H9 (cell line): ENCODE measurements around the gene IL31RA. TPM values are rescaled to one million over a fixed set of nuclear protein-coding genes. Genes with fewer than 3 reads are reported as not detected.

Experiments
- DNase-seq: peaks from one replicate; pipeline ENCODE4 v3.0.0-alpha.2; 2017
- H2AFZ ChIP-seq: one replicate; pipeline ENCODE4 v1.6.1; 2013; ENCODE audit warnings: mild to moderate bottlenecking, low read length, control low read depth, moderate library complexity
- H2AK5ac ChIP-seq: 2 replicates; pipeline ENCODE4 v1.6.1; 2013; ENCODE audit warnings: low read length, control low read depth, mixed read lengths; ENCODE audit not compliant: insufficient read length
- H2BK120ac ChIP-seq: one replicate; pipeline ENCODE4 v1.6.1; 2013; ENCODE audit warnings: low read depth, mild to moderate bottlenecking, low read length, control low read depth, inconsistent platforms; ENCODE audit not compliant: poor library complexity, severe bottlenecking
- H2BK12ac ChIP-seq: 2 replicates; pipeline ENCODE4 v1.6.1; 2013; ENCODE audit warnings: low read length, control low read depth, mixed read lengths, low read depth; ENCODE audit not compliant: insufficient read length
- H2BK15ac ChIP-seq: 2 replicates; pipeline ENCODE4 v1.6.1; 2013; ENCODE audit warnings: low read depth, low read length, control low read depth
- H2BK20ac ChIP-seq: one replicate; pipeline ENCODE4 v1.6.1; 2013; ENCODE audit warnings: low read depth, mild to moderate bottlenecking, low read length, control low read depth, inconsistent platforms; ENCODE audit not compliant: poor library complexity, severe bottlenecking
- H2BK5ac ChIP-seq: 2 replicates; pipeline ENCODE4 v1.6.1; 2013; ENCODE audit warnings: low read length, control low read depth, mixed read lengths; ENCODE audit not compliant: insufficient read length
- H3K14ac ChIP-seq: 2 replicates; pipeline ENCODE4 v1.6.1; 2013; ENCODE audit warnings: low read length, control low read depth; ENCODE audit not compliant: insufficient read depth
- H3K18ac ChIP-seq: 2 replicates; pipeline ENCODE4 v1.6.1; 2013; ENCODE audit warnings: low read depth, mild to moderate bottlenecking, mixed read lengths, low read length, control low read depth; ENCODE audit not compliant: insufficient read length
- H3K23ac ChIP-seq: 2 replicates; pipeline ENCODE4 v1.6.1; 2013; ENCODE audit warnings: low read length, control low read depth, mixed read lengths, low read depth; ENCODE audit not compliant: insufficient read length
- H3K23me2 ChIP-seq: 2 replicates; pipeline ENCODE4 v1.6.1; 2013; ENCODE audit warnings: low read depth, mild to moderate bottlenecking, mixed read lengths, low read length, control low read depth; ENCODE audit not compliant: insufficient read length, poor library complexity, severe bottlenecking
- H3K27ac ChIP-seq: 2 replicates; pipeline ENCODE4 v1.5.1; 2013; ENCODE audit warnings: low read length, control low read depth, mixed read lengths, low read depth; ENCODE audit not compliant: insufficient read length
- H3K27me3 ChIP-seq: 2 replicates; pipeline ENCODE4 v1.6.1; 2013; ENCODE audit warnings: low read length, control low read depth, inconsistent platforms; ENCODE audit not compliant: insufficient read depth
- H3K4ac ChIP-seq: 2 replicates; pipeline ENCODE4 v1.6.1; 2013; ENCODE audit warnings: low read depth, mild to moderate bottlenecking, control low read depth, inconsistent platforms, low read length, moderate library complexity
- H3K4me1 ChIP-seq: 2 replicates; pipeline ENCODE4 v1.6.1; 2013; ENCODE audit warnings: low read length, control low read depth, inconsistent platforms; ENCODE audit not compliant: insufficient read depth
- H3K4me2 ChIP-seq: 2 replicates; pipeline ENCODE4 v1.6.1; 2013; ENCODE audit warnings: low read length, control low read depth, mixed read lengths; ENCODE audit not compliant: insufficient read length, insufficient read depth
- H3K56ac ChIP-seq: 2 replicates; pipeline ENCODE4 v1.6.1; 2013; ENCODE audit warnings: low read depth, mild to moderate bottlenecking, mixed read lengths, low read length, control low read depth; ENCODE audit not compliant: insufficient read length
- H3K79me1 ChIP-seq: 2 replicates; pipeline ENCODE4 v1.6.1; 2013; ENCODE audit warnings: low read depth, mild to moderate bottlenecking, moderate library complexity, low read length, control low read depth, inconsistent platforms; ENCODE audit not compliant: insufficient read depth, poor library complexity, severe bottlenecking
- H3K79me2 ChIP-seq: 2 replicates; pipeline ENCODE4 v1.6.1; 2013; ENCODE audit warnings: low read length, control low read depth, inconsistent platforms; ENCODE audit not compliant: insufficient read depth
- H3K9ac ChIP-seq: 2 replicates; pipeline ENCODE4 v1.6.1; 2013; ENCODE audit warnings: low read length, control low read depth, mixed read lengths; ENCODE audit not compliant: insufficient read length; ENCODE audit errors: extremely low read depth
- H3K9me3 ChIP-seq: one replicate; pipeline ENCODE4 v1.6.1; 2013; ENCODE audit warnings: low read depth, low read length, inconsistent platforms; ENCODE audit not compliant: control insufficient read depth
- H3T11ph ChIP-seq: one replicate; pipeline ENCODE4 v1.6.1; 2013; ENCODE audit warnings: mild to moderate bottlenecking, low read length, control low read depth, inconsistent platforms
- H4K20me1 ChIP-seq: one replicate; pipeline ENCODE4 v1.6.1; 2013; ENCODE audit not compliant: control insufficient read depth, insufficient read length, insufficient read depth
- H4K5ac ChIP-seq: 2 replicates; pipeline ENCODE4 v1.6.1; 2013; ENCODE audit warnings: low read depth, mild to moderate bottlenecking, mixed read lengths, low read length, control low read depth; ENCODE audit not compliant: insufficient read length
- H4K8ac ChIP-seq: replicated peaks from 2 replicates; pipeline ENCODE4 v1.6.1; 2013; ENCODE audit warnings: low read length, control low read depth, mixed read lengths, low read depth; ENCODE audit not compliant: insufficient read length
- H4K91ac ChIP-seq: 2 replicates; pipeline ENCODE4 v1.6.1; 2013; ENCODE audit warnings: low read depth, mild to moderate bottlenecking, moderate library complexity, mixed read lengths, low read length, control low read depth; ENCODE audit not compliant: insufficient read length
- H3K27ac Mint-ChIP-seq, 3 experiments: 2 replicates in 2 of 3; 3 replicates in 1 of 3; pipeline ENCODE4 v1.8.0; 2020 to 2021; ENCODE audit warnings: mixed read lengths in 3 of 3, mild to moderate bottlenecking in 1 of 3, moderate library complexity in 1 of 3
- H3K27me3 Mint-ChIP-seq: 2 replicates; pipeline ENCODE4 v1.8.0; 2021; ENCODE audit warnings: low read depth, mild to moderate bottlenecking, moderate library complexity, mixed read lengths
- H3K36me3 Mint-ChIP-seq, 3 experiments: 2 replicates in 2 of 3; 3 replicates in 1 of 3; pipeline ENCODE4 v1.8.0; 2020 to 2021; ENCODE audit warnings: low read depth in 3 of 3, mixed read lengths in 3 of 3; ENCODE audit not compliant: insufficient read depth in 1 of 3
- H3K4me1 Mint-ChIP-seq, 2 experiments: 2 replicates each; pipeline ENCODE4 v1.8.0; 2020; ENCODE audit warnings: mixed read lengths in 2 of 2
- H3K4me3 Mint-ChIP-seq, 2 experiments: 2 replicates in 1 of 2; 3 replicates in 1 of 2; pipeline ENCODE4 v1.8.0; 2020 to 2021; ENCODE audit warnings: mild to moderate bottlenecking in 2 of 2, mixed read lengths in 2 of 2, moderate library complexity in 1 of 2
- H3K9me3 Mint-ChIP-seq, 2 experiments: 2 replicates in 1 of 2; 3 replicates in 1 of 2; pipeline ENCODE4 v1.8.0; 2020; ENCODE audit warnings: mild to moderate bottlenecking in 2 of 2, mixed read lengths in 2 of 2, moderate library complexity in 1 of 2
- WGBS: extraction: QIAGEN DNeasy Blood & Tissue Kit; methylation state at CpG from one replicate; pipeline ENCODE4 v1.1.7; 2013; ENCODE audit warnings: missing lambda C conversion rate, low lambda C conversion rate, mixed read lengths; ENCODE audit not compliant: insufficient read length; ENCODE audit errors: extremely low coverage; 5-methylcytosine and 5-hydroxymethylcytosine counted together
- total RNA-seq: library from RNA; stranded (reverse); gene quantifications from 2 replicates; pipeline ENCODE4 v1.2.1, GENCODE V29; 2021
- TF ChIP-seq, protein P1 (sequence below): fragments of 200-600 bp; sonication (generic); conservative IDR thresholded peaks from 3 replicates; pipeline ENCODE4 v1.8.0; 2021; ENCODE audit warnings: antibody characterized with exemption, mild to moderate bottlenecking

IL31RA gene
- total RNA-seq, 1 experiment from 2014 or later, result 0.11 TPM

DNA sequence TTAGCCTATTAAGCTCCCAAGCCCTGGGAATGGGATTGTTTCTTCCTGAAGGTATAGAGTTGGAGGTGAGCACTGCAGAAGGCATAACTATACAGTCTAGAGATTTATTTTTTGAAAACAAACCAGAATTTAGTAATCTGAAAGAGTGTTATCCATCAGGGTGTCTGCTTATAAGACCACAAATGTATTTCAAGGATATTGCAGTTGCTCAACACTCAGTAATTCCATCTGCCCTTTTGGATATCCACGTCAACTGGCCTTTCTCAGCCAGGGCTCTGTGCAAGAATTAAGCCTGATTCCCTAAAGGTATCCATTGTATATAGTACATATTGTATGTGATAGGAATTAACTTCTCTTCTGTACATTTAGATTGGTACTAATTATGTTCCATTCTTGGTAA lies 15.0 kb upstream of the IL31RA start:
- Histone ChIP-seq H2AFZ (no peak overlapping the region), H3K56ac (no peak overlapping the region), H3K4me1 (no peaks in the 10 kb centered on the region), H3K9me3 (no peaks in the 10 kb centered on the region), H3K27me3 (no peaks in the 10 kb centered on the region), H3K79me1 (no peaks in the 10 kb centered on the region), H4K91ac (no peak overlapping the region), H3K9ac (no peak overlapping the region), H3K23me2 (no peaks in the 10 kb centered on the region), H3K4me2 (no peak overlapping the region), H3T11ph (no peak overlapping the region), H4K20me1 (no peaks in the 10 kb centered on the region), H4K5ac (no peak overlapping the region), H3K18ac (no peak overlapping the region), H2AK5ac (no peak overlapping the region), H3K23ac (no peak overlapping the region), H2BK12ac (no peak overlapping the region), H4K8ac (no peak overlapping the region), H3K79me2 (no peaks in the 10 kb centered on the region), H2BK120ac (no peak overlapping the region), H2BK5ac (no peak overlapping the region), H3K4ac (no peak overlapping the region), H3K27ac (no peak overlapping the region), H2BK15ac (no peak overlapping the region), H2BK20ac (no peak overlapping the region), H3K14ac (no peak overlapping the region)
- Mint-ChIP-seq H3K4me1 (no peaks in the 10 kb centered on the region), H3K9me3 (no peaks in the 10 kb centered on the region; a peak in 2 of 5 replicates), H3K4me3 (no peak overlapping the region), H3K36me3 (no peaks in the 10 kb centered on the region; a peak in 1 of 7 replicates), H3K27me3 (peaks cover 4% of the 10 kb centered on the region; the same call in 1 of the 2 replicates), H3K27ac (no peak overlapping the region)
- TF ChIP-seq, protein P1, sequence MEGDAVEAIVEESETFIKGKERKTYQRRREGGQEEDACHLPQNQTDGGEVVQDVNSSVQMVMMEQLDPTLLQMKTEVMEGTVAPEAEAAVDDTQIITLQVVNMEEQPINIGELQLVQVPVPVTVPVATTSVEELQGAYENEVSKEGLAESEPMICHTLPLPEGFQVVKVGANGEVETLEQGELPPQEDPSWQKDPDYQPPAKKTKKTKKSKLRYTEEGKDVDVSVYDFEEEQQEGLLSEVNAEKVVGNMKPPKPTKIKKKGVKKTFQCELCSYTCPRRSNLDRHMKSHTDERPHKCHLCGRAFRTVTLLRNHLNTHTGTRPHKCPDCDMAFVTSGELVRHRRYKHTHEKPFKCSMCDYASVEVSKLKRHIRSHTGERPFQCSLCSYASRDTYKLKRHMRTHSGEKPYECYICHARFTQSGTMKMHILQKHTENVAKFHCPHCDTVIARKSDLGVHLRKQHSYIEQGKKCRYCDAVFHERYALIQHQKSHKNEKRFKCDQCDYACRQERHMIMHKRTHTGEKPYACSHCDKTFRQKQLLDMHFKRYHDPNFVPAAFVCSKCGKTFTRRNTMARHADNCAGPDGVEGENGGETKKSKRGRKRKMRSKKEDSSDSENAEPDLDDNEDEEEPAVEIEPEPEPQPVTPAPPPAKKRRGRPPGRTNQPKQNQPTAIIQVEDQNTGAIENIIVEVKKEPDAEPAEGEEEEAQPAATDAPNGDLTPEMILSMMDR, result no peak
- no peak for DNase-seq
- no CpG with 5 or more reads among the region's 1 CpG for WGBS
